Neural progenitor cell (in vitro differentiated cells): ENCODE results near the gene RCL1. TPM values are rescaled to one million over a fixed set of nuclear protein-coding genes. Genes with fewer than 3 reads are reported as not detected.
"Not testable (repeated sequence)": the region's sequence is repeated elsewhere in the genome, so short reads cannot be mapped to it uniquely, and the experiment has no call there.

Experiments
- DNase-seq: peaks from one replicate; pipeline ENCODE4 v3.0.0-alpha.2; 2016; ENCODE audit warnings: low spot score
- H2AFZ ChIP-seq: fragments of 200-600 bp; sonication (generic); replicated peaks from 2 replicates; pipeline ENCODE4 v1.6.1; 2016; ENCODE audit warnings: antibody characterized with exemption
- H3F3A ChIP-seq: fragments of 200-600 bp; sonication (generic); 2 replicates; pipeline ENCODE4 v1.6.1; 2016; ENCODE audit warnings: antibody characterized with exemption, low read depth
- H3K27ac ChIP-seq: fragments of 200-600 bp; sonication (generic); 2 replicates; pipeline ENCODE4 v1.5.1; 2016; ENCODE audit warnings: mild to moderate bottlenecking
- H3K27me3 ChIP-seq: fragments of 200-600 bp; sonication (generic); 2 replicates; pipeline ENCODE4 v1.6.1; 2016; ENCODE audit warnings: mild to moderate bottlenecking, moderate library complexity
- H3K36me3 ChIP-seq: fragments of 200-600 bp; sonication (generic); 2 replicates; pipeline ENCODE4 v1.5.1; 2016
- H3K4me1 ChIP-seq: fragments of 200-600 bp; sonication (generic); 2 replicates; pipeline ENCODE4 v1.6.1; 2016; ENCODE audit warnings: mixed run types
- H3K4me2 ChIP-seq: fragments of 200-600 bp; sonication (generic); 2 replicates; pipeline ENCODE4 v1.6.1; 2016
- H3K4me3 ChIP-seq: fragments of 200-600 bp; sonication (generic); 2 replicates; pipeline ENCODE4 v1.5.1; 2016
- H3K79me2 ChIP-seq: fragments of 200-600 bp; sonication (generic); 2 replicates; pipeline ENCODE4 v1.6.1; 2016; ENCODE audit warnings: low read depth
- H3K9ac ChIP-seq: fragments of 200-600 bp; sonication (generic); 2 replicates; pipeline ENCODE4 v1.6.1; 2016
- H3K9me3 ChIP-seq: fragments of 200-600 bp; sonication (generic); 2 replicates; pipeline ENCODE4 v1.5.1; 2016; ENCODE audit warnings: low read depth
- H4K20me1 ChIP-seq: fragments of 200-600 bp; sonication (generic); 2 replicates; pipeline ENCODE4 v1.6.1; 2016; ENCODE audit warnings: low read depth
- H3K27ac Mint-ChIP-seq: 3 replicates; pipeline ENCODE4 v1.8.0; 2021; ENCODE audit warnings: mixed read lengths
- H3K27me3 Mint-ChIP-seq: 2 replicates; pipeline ENCODE4 v1.8.0; 2022; ENCODE audit warnings: low read depth, mild to moderate bottlenecking, inconsistent platforms, moderate library complexity, mixed read lengths; ENCODE audit not compliant: insufficient read depth
- H3K36me3 Mint-ChIP-seq: 3 replicates; pipeline ENCODE4 v1.8.0; 2021; ENCODE audit warnings: mixed read lengths
- H3K4me1 Mint-ChIP-seq: 3 replicates; pipeline ENCODE4 v1.8.0; 2021; ENCODE audit warnings: mixed read lengths
- H3K4me3 Mint-ChIP-seq: 3 replicates; pipeline ENCODE4 v1.8.0; 2021; ENCODE audit warnings: mild to moderate bottlenecking, moderate library complexity, mixed read lengths
- H3K9me3 Mint-ChIP-seq: 3 replicates; pipeline ENCODE4 v1.8.0; 2020; ENCODE audit warnings: mixed read lengths
- EZH2 ChIP-seq: fragments of 200-600 bp; sonication (generic); IDR thresholded peaks from 2 replicates; pipeline ENCODE4 v1.6.1; 2017; ENCODE audit warnings: antibody characterized with exemption, mild to moderate bottlenecking, moderate library complexity
- EZH2phosphoT487 ChIP-seq: fragments of 200-600 bp; sonication (generic); IDR thresholded peaks from 2 replicates; pipeline ENCODE4 v1.6.1; 2017; ENCODE audit warnings: antibody characterized with exemption
- total RNA-seq: library from RNA; depleted of rRNA; stranded (reverse); fragments of >200 nt; gene quantifications from 2 replicates; pipeline ENCODE4 v1.2.3, GENCODE V29; 2015; ENCODE audit warnings: low replicate concordance
- TF ChIP-seq, protein P1 (sequence below): fragments of 200-600 bp; sonication (generic); IDR thresholded peaks from 2 replicates; pipeline ENCODE4 v1.5.1; 2017; ENCODE audit warnings: antibody characterized with exemption, mild to moderate bottlenecking

Gene RCL1
- total RNA-seq, 1 donor from 2014 or later = 17.9 TPM

DNA sequence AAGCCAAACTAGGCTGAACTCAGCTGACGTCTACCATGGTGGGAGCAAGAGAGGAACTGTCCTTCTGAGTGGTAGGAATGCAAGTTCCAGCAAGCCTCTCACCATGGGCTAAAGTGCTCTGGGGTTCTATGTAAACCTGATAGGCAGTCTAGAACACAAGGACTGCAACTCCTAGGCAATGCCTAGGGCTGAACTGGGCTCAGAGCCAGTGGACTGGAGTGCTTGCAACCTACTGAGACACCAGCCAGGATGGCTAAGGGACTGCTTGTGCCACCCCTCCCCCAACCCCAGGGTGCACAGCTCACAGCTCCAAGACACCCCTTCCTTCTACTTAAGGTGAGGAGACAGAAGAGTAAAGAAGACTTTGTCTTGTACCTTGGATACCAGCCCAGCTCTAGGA, 12.1 kb upstream of the RCL1 start:
- H3K27me3 ChIP-seq = no peaks in the 10 kb centered on the region
- TF ChIP-seq, protein P1, sequence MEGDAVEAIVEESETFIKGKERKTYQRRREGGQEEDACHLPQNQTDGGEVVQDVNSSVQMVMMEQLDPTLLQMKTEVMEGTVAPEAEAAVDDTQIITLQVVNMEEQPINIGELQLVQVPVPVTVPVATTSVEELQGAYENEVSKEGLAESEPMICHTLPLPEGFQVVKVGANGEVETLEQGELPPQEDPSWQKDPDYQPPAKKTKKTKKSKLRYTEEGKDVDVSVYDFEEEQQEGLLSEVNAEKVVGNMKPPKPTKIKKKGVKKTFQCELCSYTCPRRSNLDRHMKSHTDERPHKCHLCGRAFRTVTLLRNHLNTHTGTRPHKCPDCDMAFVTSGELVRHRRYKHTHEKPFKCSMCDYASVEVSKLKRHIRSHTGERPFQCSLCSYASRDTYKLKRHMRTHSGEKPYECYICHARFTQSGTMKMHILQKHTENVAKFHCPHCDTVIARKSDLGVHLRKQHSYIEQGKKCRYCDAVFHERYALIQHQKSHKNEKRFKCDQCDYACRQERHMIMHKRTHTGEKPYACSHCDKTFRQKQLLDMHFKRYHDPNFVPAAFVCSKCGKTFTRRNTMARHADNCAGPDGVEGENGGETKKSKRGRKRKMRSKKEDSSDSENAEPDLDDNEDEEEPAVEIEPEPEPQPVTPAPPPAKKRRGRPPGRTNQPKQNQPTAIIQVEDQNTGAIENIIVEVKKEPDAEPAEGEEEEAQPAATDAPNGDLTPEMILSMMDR = no peak
- TF ChIP-seq EZH2phosphoT487 (no peak), EZH2 (no peak)
- H3K9ac ChIP-seq = no peak overlapping the region
- H4K20me1 ChIP-seq = no peaks in the 10 kb centered on the region
- no peaks in the 10 kb centered on the region for H3K79me2 ChIP-seq
- H3K4me2 ChIP-seq = no peak overlapping the region
- H3K9me3 ChIP-seq = no peaks in the 10 kb centered on the region
- no peaks in the 10 kb centered on the region for H3K36me3 ChIP-seq
- Mint-ChIP-seq H3K9me3 (peaks cover 3% of the 10 kb centered on the region), H3K27me3 (no peaks in the 10 kb centered on the region), H3K4me1 (no peaks in the 10 kb centered on the region), H3K4me3 (no peak overlapping the region), H3K36me3 (no peaks in the 10 kb centered on the region), H3K27ac (no peak overlapping the region)
- H2AFZ ChIP-seq = no peak overlapping the region
- no peak for DNase-seq
- no peaks in the 10 kb centered on the region for H3K4me1 ChIP-seq
- no peak overlapping the region for H3K4me3 ChIP-seq
- no peaks in the 10 kb centered on the region for H3F3A ChIP-seq
- no peak overlapping the region for H3K27ac ChIP-seq

DNA sequence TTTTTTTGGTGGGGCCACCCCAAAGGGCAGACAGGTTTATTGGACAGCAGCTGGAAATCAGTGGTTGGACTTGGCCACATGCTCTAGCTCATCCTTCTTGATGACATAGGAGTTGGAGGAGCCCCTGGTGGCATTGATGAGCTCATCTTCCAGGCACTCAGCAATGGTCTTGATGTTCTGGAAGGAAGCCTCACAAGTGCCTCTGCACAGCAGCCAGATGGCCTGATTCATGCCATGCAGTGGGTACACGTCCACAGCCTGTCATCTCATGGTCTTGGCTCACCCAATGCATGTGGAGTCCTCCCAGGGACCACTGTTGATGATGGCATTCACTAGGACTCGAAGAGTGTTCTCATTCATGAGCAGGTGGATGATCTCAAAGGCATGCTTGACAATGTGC, 11.3 kb upstream of the RCL1 start:
- Histone ChIP-seq H3K27me3 (no peaks in the 10 kb centered on the region), H3F3A (no peaks in the 10 kb centered on the region), H3K9me3 (no peaks in the 10 kb centered on the region), H2AFZ (no peak overlapping the region), H3K79me2 (no peaks in the 10 kb centered on the region), H3K27ac (no peak overlapping the region), H3K4me3 (no peak overlapping the region), H3K4me1 (no peaks in the 10 kb centered on the region), H3K36me3 (no peaks in the 10 kb centered on the region), H3K4me2 (no peak overlapping the region), H4K20me1 (no peaks in the 10 kb centered on the region), H3K9ac (no peak overlapping the region)
- Mint-ChIP-seq H3K4me3 (no peak overlapping the region), H3K4me1 (no peaks in the 10 kb centered on the region), H3K9me3 (peaks cover 3% of the 10 kb centered on the region), H3K27ac (no peak overlapping the region), H3K36me3 (no peaks in the 10 kb centered on the region), H3K27me3 (no peaks in the 10 kb centered on the region)
- TF ChIP-seq, protein P1 = no peak
- TF ChIP-seq EZH2 (no peak), EZH2phosphoT487 (no peak)
- DNase-seq = no peak

DNA sequence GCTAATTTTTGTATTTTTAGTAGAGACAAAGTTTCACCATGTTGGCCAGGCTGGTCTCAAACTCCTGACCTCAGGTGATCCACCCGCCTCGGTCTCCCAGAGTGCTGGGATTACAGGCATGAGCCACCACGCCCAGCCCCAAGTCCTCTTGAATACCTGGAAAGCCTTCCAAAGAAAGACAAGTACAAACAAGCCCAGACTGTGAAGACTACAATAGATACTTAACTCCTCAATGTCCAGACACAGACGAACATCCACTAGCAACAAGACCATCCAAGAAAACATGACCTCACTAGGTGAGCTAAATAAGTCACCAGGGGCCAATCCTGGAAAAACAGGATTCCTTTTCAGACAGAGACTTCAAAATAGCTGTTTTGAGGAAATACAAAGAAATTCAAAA, 9.6 kb upstream of the RCL1 start:
- not testable (repeated sequence) for H3K36me3 Mint-ChIP-seq, H4K20me1 ChIP-seq, H3K9me3 ChIP-seq, H3K79me2 ChIP-seq, H3K4me2 ChIP-seq, H3K4me3 Mint-ChIP-seq, H3K27ac ChIP-seq, H3K9ac ChIP-seq, H3F3A ChIP-seq, H3K27me3 ChIP-seq, H3K9me3 Mint-ChIP-seq, H3K27me3 Mint-ChIP-seq, H3K4me3 ChIP-seq, H3K36me3 ChIP-seq, H2AFZ ChIP-seq, H3K4me1 ChIP-seq, DNase-seq, H3K4me1 Mint-ChIP-seq
- H3K27ac Mint-ChIP-seq = peak overlapping the region; percentile 38

DNA sequence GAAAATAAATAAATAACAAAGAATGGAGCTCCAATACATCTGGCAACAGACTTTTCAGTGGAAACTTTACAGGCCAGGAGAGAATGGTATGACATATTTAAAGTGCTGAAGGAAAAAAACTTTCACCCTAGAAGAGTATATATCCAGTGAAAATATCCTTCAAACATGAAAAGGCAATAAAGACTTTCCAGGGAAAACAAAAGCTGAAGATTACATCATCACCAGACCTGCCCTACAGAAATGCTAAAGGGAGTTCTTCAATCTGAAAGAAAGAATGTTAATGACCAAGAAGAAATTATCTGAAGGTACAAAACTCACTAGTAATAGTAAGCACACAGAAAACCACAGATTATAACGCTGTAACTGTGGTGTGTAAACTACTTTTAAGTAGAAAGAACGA, 8.3 kb upstream of the RCL1 start:
- H3K36me3 Mint-ChIP-seq = no peaks in the 10 kb centered on the region
- no peaks in the 10 kb centered on the region for H3K79me2 ChIP-seq
- H3K4me1 ChIP-seq = no peaks in the 10 kb centered on the region
- H3K9me3 Mint-ChIP-seq = peaks cover 3% of the 10 kb centered on the region
- H3K27ac ChIP-seq = no peak overlapping the region
- no peaks in the 10 kb centered on the region for H3F3A ChIP-seq
- H3K4me2 ChIP-seq = no peak overlapping the region
- no peak overlapping the region for H2AFZ ChIP-seq
- DNase-seq = no peak
- no peak overlapping the region for H3K27ac Mint-ChIP-seq
- no peaks in the 10 kb centered on the region for H3K27me3 ChIP-seq
- H3K9me3 ChIP-seq = no peaks in the 10 kb centered on the region
- no peak for TF ChIP-seq EZH2phosphoT487
- no peak for TF ChIP-seq EZH2
- H3K9ac ChIP-seq = no peak overlapping the region
- no peaks in the 10 kb centered on the region for H3K36me3 ChIP-seq
- H3K4me1 Mint-ChIP-seq = no peaks in the 10 kb centered on the region
- no peaks in the 10 kb centered on the region for H4K20me1 ChIP-seq
- no peaks in the 10 kb centered on the region for H3K27me3 Mint-ChIP-seq
- no peak overlapping the region for H3K4me3 ChIP-seq
- no peak overlapping the region for H3K4me3 Mint-ChIP-seq
